SU-DHL-6 (cell line): Measurements from ENCODE around the gene UNC5C.

Source experiments
- H2AFZ ChIP-seq: fragments of 200-600 bp; sonication (generic); 2 replicates; pipeline ENCODE4 v1.6.1; 2014; ENCODE audit warnings: low read depth, mild to moderate bottlenecking, moderate library complexity, mixed read lengths, antibody characterized with exemption, low read length; ENCODE audit not compliant: severe bottlenecking
- H3F3A ChIP-seq: fragments of 200-600 bp; shearing (Covaris generic); 2 replicates; pipeline ENCODE4 v1.6.0; 2016; ENCODE audit warnings: antibody characterized with exemption, mild to moderate bottlenecking; ENCODE audit not compliant: insufficient read depth
- H3K27ac ChIP-seq: fragments of 200-600 bp; sonication (generic); 2 replicates; pipeline ENCODE4 v1.5.1; 2016; ENCODE audit warnings: low read depth, mild to moderate bottlenecking, low read length, moderate library complexity, mixed read lengths
- H3K27me3 ChIP-seq: fragments of 200-600 bp; sonication (generic), shearing (Covaris generic); 2 replicates; pipeline ENCODE4 v1.6.0; 2014; ENCODE audit warnings: mild to moderate bottlenecking, low read length
- H3K36me3 ChIP-seq: fragments of 200-600 bp; sonication (generic); 2 replicates; pipeline ENCODE4 v1.6.1; 2014; ENCODE audit warnings: mild to moderate bottlenecking, low read length, mixed read lengths
- H3K4me2 ChIP-seq: fragments of 300-600, 200-600 bp; shearing (Covaris generic), sonication (generic); 2 replicates; pipeline ENCODE4 v1.6.0; 2014; ENCODE audit warnings: low read length, low read depth, mild to moderate bottlenecking; ENCODE audit not compliant: poor library complexity, severe bottlenecking
- H3K4me3 ChIP-seq: fragments of 200-600 bp; sonication (generic); 2 replicates; pipeline ENCODE4 v1.5.1; 2014; ENCODE audit warnings: antibody characterized with exemption, low read length, mild to moderate bottlenecking, mixed read lengths; ENCODE audit not compliant: insufficient read depth, poor library complexity, severe bottlenecking
- H3K79me2 ChIP-seq: fragments of 200-600 bp; sonication (generic); 2 replicates; pipeline ENCODE4 v1.6.1; 2014; ENCODE audit warnings: mild to moderate bottlenecking, low read length, moderate library complexity; ENCODE audit not compliant: insufficient read depth
- H3K9ac ChIP-seq: fragments of 200-600 bp; sonication (generic); 2 replicates; pipeline ENCODE4 v1.7.0; 2014; ENCODE audit warnings: mild to moderate bottlenecking, low read length
- H3K9me2 ChIP-seq: fragments of 200-600 bp; sonication (generic); replicated peaks from 2 replicates; pipeline ENCODE4 v1.6.1; 2014; ENCODE audit warnings: low read length; ENCODE audit not compliant: insufficient read depth
- H3K9me3 ChIP-seq: fragments of 200-600 bp; sonication (generic); 2 replicates; pipeline ENCODE4 v1.6.1; 2014; ENCODE audit warnings: low read length, mixed read lengths; ENCODE audit not compliant: insufficient read depth
- H4K20me1 ChIP-seq: fragments of 200-600 bp; sonication (generic); 2 replicates; pipeline ENCODE4 v1.6.1; 2014; ENCODE audit warnings: low read depth, mild to moderate bottlenecking, antibody characterized with exemption, low read length, moderate library complexity, mixed read lengths
- CTCF ChIP-seq: fragments of 200-600 bp; sonication (generic); IDR thresholded peaks from one replicate; pipeline ENCODE4 v1.5.1; 2017; ENCODE audit warnings: antibody characterized with exemption, mild to moderate bottlenecking, low read length, moderate library complexity; ENCODE audit not compliant: insufficient read depth, poor library complexity, severe bottlenecking
- EZH2phosphoT487 ChIP-seq: fragments of 200-600 bp; sonication (generic), shearing (Covaris generic); conservative IDR thresholded peaks from 2 replicates; pipeline ENCODE4 v1.6.1; 2018; ENCODE audit warnings: mild to moderate bottlenecking, antibody characterized with exemption, low read length, moderate library complexity, mixed read lengths

Gene UNC5C

GRCh38 chr4:95267081-95267480 lies 281.7 kb downstream of the UNC5C start:
- no peak overlapping the region for H3K27ac ChIP-seq
- no peak overlapping the region for H3K9ac ChIP-seq
- H3K4me2 ChIP-seq: no peak overlapping the region
- H3F3A ChIP-seq: no peaks in the 10 kb centered on the region
- H3K36me3 ChIP-seq: no peaks in the 10 kb centered on the region
- no peaks in the 10 kb centered on the region for H3K9me2 ChIP-seq
- H3K27me3 ChIP-seq: no peaks in the 10 kb centered on the region
- no peaks in the 10 kb centered on the region for H3K79me2 ChIP-seq
- no peaks in the 10 kb centered on the region for H4K20me1 ChIP-seq
- H2AFZ ChIP-seq: no peak overlapping the region
- no peak overlapping the region for H3K4me3 ChIP-seq
- H3K9me3 ChIP-seq: no peaks in the 10 kb centered on the region
- TF ChIP-seq EZH2phosphoT487 (no peak), CTCF (no peak)

DNA sequence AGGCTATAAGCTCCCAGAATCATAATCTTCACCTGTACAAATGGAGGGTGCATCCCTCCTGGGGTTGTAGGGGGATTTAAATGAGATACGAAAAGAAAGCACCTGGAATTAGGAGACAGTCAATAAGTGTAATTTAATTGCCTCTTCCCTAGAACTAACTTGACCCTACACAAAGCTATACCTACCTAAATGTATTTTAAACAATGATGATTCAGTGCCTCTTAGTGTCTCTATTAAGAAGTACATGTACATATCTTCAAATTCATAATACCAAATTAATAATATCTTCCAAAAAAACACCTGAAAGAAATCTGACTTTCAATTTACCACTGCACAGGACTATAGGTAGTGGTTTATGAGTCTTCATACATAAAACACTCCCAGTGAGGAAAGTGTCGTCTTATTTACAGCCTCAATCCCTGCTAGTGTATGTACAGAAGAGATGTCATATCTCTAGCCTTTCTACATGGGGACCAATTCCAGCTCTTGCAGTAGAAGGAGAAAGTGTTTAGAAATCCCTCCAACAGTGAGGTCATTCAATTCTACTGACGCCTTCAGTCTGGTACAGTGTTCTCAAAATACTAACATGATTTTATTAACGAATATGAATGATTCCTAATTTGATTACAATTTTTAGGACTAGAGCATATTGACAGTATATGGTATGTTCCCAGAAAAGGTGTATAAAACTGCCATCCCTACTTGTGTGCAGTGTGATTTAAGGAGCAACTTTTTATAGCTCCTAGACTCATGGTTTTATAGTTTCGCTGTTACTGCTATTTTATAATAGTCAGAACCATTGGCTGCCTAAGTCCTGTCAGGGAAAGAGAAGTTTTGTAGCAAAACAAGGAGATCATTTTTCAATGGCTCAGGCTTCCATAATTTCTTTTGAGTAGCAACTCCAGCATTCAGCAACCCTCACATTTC lies 282.7 kb downstream of the UNC5C start:
- Histone ChIP-seq H3K4me2 (no peak overlapping the region), H3K27ac (no peak overlapping the region), H3K9me2 (no peaks in the 10 kb centered on the region), H3K36me3 (no peaks in the 10 kb centered on the region), H3K27me3 (no peaks in the 10 kb centered on the region), H3K9me3 (no peaks in the 10 kb centered on the region), H3K79me2 (no peaks in the 10 kb centered on the region), H2AFZ (no peak overlapping the region), H4K20me1 (no peaks in the 10 kb centered on the region), H3F3A (no peaks in the 10 kb centered on the region), H3K4me3 (no peak overlapping the region), H3K9ac (no peak overlapping the region)
- no peak for TF ChIP-seq CTCF
- TF ChIP-seq EZH2phosphoT487: no peak

GRCh38 chr4:95264843-95265242 lies 283.9 kb downstream of the UNC5C start:
- H3K27me3 ChIP-seq: no peaks in the 10 kb centered on the region
- no peaks in the 10 kb centered on the region for H3K79me2 ChIP-seq
- H3K4me2 ChIP-seq: no peak overlapping the region
- no peaks in the 10 kb centered on the region for H3K36me3 ChIP-seq
- no peak overlapping the region for H3K27ac ChIP-seq
- H3K9ac ChIP-seq: no peak overlapping the region
- H3K4me3 ChIP-seq: no peak overlapping the region
- H3K9me3 ChIP-seq: no peaks in the 10 kb centered on the region
- H3F3A ChIP-seq: no peaks in the 10 kb centered on the region
- H2AFZ ChIP-seq: no peak overlapping the region
- no peaks in the 10 kb centered on the region for H4K20me1 ChIP-seq
- no peak for TF ChIP-seq EZH2phosphoT487
- no peak for TF ChIP-seq CTCF
- no peaks in the 10 kb centered on the region for H3K9me2 ChIP-seq
